ENCODE measurements around the gene PMFBP1. TPM values are rescaled to one million over a fixed set of nuclear protein-coding genes. Genes with fewer than 3 reads are reported as not detected.

Gene PMFBP1
- total and polyA plus RNA-seq, 2 of the 4 experiments (the other 2 are of a cell fraction) = under 0.01 TPM; not detected in 1

DNA sequence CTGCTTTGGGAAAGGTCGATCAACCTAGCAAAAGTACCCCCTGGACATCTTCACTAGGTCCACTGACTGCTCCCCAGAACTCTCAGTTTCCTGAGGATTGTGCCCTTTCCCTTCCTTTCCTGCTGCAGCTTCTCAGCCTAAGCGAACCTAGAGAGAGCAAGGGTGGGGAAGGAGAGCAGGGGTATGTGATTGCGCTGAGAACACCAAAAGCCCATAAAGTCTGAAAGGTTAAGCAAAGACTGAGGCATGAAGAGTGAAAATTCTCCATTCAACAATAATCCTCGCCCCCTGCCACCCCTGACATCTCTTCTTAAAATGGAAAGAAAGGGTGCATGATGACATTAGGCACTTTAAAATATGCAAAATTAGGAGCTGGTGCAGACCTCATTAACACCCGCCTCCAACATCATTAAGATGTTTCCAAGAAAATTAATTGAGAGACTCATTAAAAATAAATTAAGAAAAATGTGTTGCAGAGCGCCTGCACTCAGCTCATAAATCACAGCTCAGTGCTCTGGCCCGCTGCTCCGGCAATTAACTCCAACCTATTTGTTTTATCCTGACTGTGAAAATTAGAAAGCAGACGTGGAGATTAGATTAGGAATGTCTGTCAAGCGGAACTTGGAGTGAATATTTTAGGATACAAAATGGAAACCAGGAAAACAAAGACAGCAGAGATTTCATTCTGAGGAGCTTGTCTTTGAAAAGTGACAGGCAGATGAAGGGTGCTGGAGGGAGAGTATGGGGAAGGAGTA, 49.1 kb upstream of the PMFBP1 start:
- H4K8ac ChIP-seq (ENCODE audit: low read depth in 2 of 2, low read length in 2 of 2) = no peak overlapping the region
- in situ Hi-C loops (cut with MboI; ENCODE audit: low sequenced_read_pairs) = no loop called here
- H3K9me1 ChIP-seq (ENCODE audit: insufficient read depth, low read length) = no peaks in the 10 kb centered on the region
- H4K20me1 ChIP-seq (ENCODE audit: insufficient read depth, low read length) = no peaks in the 10 kb centered on the region
- no peaks in the 10 kb centered on the region for H3K36me3 ChIP-seq (ENCODE audit: control insufficient read depth, insufficient read depth, low read length)
- WGBS, 2 experiments (ENCODE audit: extremely low coverage in 2 of 2, insufficient read length in 1 of 2) = 0% methylated on average over 1 of the region's 10 CpGs; no CpG with 5 or more reads in 1 of the 2 experiments
- no peak overlapping the region for H2BK20ac ChIP-seq (ENCODE audit: low read depth, low read length)
- H2BK5ac ChIP-seq (ENCODE audit: low read depth, low read length, poor library complexity, severe bottlenecking) = no peak overlapping the region
- H3K79me1 ChIP-seq (ENCODE audit: low read depth in 1 of 2, low read length in 2 of 2) = no peaks in the 10 kb centered on the region
- ChIA-PET POLR2A (ENCODE audit: unreplicated experiment) (no interaction called here), CTCF (interaction anchor here (1.1 kb wide), 1 partner anchor 23 kb away, joined by 3 read pairs; no protein-coding TSS in a partner anchor)
- no peak overlapping the region for H3K4me3 ChIP-seq (ENCODE audit: insufficient read depth, low read depth, low read length)
- H3K14ac ChIP-seq (replicated peaks; ENCODE audit: low read depth, low read length) = no peak overlapping the region
- dilution Hi-C loops (cut with HindIII; ENCODE audit: low sequenced_read_pairs, unreplicated experiment) = no loop called here
- ATAC-seq (ENCODE audit: low read depth) = no peak
- no peak overlapping the region for H3K27ac ChIP-seq (ENCODE audit: insufficient read depth, low read length)
- H2AK9ac ChIP-seq (replicated peaks; ENCODE audit: low read depth, low read length, poor library complexity) = no peak overlapping the region
- TF ChIP-seq RFX5 (IDR thresholded peaks at IDR 0.05; ENCODE audit: low read depth, low read length) = no peak
- no peak for TF ChIP-seq RCOR1 (IDR thresholded peaks at IDR 0.05; ENCODE audit: insufficient replicate concordance, low read length)
- TF ChIP-seq MAZ (IDR thresholded peaks at IDR 0.05; ENCODE audit: borderline replicate concordance, low read depth, low read length) = no peak
- no peak overlapping the region for H2AK5ac ChIP-seq (ENCODE audit: low read depth, low read length)
- no peak overlapping the region for H3K4ac ChIP-seq (ENCODE audit: low read depth, low read length)
- no peak overlapping the region for H2BK15ac ChIP-seq (ENCODE audit: low read depth, low read length)
- H2BK120ac ChIP-seq (ENCODE audit: low read depth, low read length) = no peak overlapping the region
- intact Hi-C loops (cut with micrococcal nuclease) = no loop called here
- H3K4me1 ChIP-seq (ENCODE audit: control insufficient read depth, insufficient read depth, low read length) = no peaks in the 10 kb centered on the region
- H3K27me3 ChIP-seq (ENCODE audit: control insufficient read depth, insufficient read depth, low read length) = peaks cover 6% of the 10 kb centered on the region
- no peak overlapping the region for H4K5ac ChIP-seq (ENCODE audit: low read depth, low read length)
- H3K9ac ChIP-seq (ENCODE audit: low read depth, low read length) = no peak overlapping the region
- no peak overlapping the region for H2AFZ ChIP-seq (replicated peaks; ENCODE audit: low read length, poor library complexity)
- no peak overlapping the region for H3K56ac ChIP-seq (ENCODE audit: extremely low read depth, insufficient read depth, low read length)
- no peaks in the 10 kb centered on the region for H3K9me3 ChIP-seq (ENCODE audit: control insufficient read depth, insufficient read depth, low read length)
- no peak overlapping the region for H3K23ac ChIP-seq (ENCODE audit: low read depth, low read length)
- DNase-seq = no peak
- BruUV-seq (replicated peaks) = no TSS peak
- H3K4me2 ChIP-seq (ENCODE audit: low read depth, low read length) = no peak overlapping the region
- H4K91ac ChIP-seq (ENCODE audit: insufficient read depth, low read depth, low read length) = no peak overlapping the region
- no peak overlapping the region for H3K18ac ChIP-seq (ENCODE audit: low read depth, low read length)

Data from IMR-90 (cell line).